Effector memory CD8-positive, alpha-beta T cell (primary cell): ENCODE measurements around the gene ZBTB7B.

Experiments
- ATAC-seq: fragments of 150-1000 bp; cut with Tn5 transposase; replicated peaks from 2 replicates; pipeline ENCODE4 v1.10.0; 2021; ENCODE audit warnings: mild to moderate bottlenecking, moderate library complexity
- DNase-seq, 3 experiments: peaks; one replicate each; pipeline ENCODE4 v3.0.0; 2021
- H3K27ac Mint-ChIP-seq, 2 donors: one replicate each; pipeline ENCODE4 v1.8.0; 2022; ENCODE audit warnings: mild to moderate bottlenecking in 2 of 2, mixed read lengths in 2 of 2, moderate library complexity in 2 of 2
- H3K27me3 Mint-ChIP-seq, 2 donors: one replicate each; pipeline ENCODE4 v1.8.0; 2022; ENCODE audit warnings: mixed read lengths in 2 of 2
- H3K36me3 Mint-ChIP-seq: one replicate; pipeline ENCODE4 v1.8.0; 2022; ENCODE audit warnings: mild to moderate bottlenecking, moderate library complexity, mixed read lengths; ENCODE audit not compliant: insufficient read depth
- H3K4me1 Mint-ChIP-seq, 2 donors: one replicate each; pipeline ENCODE4 v1.8.0; 2022; ENCODE audit warnings: low read depth in 2 of 2, mixed read lengths in 2 of 2
- H3K4me3 Mint-ChIP-seq, 2 donors: one replicate each; pipeline ENCODE4 v1.8.0; 2022; ENCODE audit warnings: mild to moderate bottlenecking in 2 of 2, mixed read lengths in 2 of 2, moderate library complexity in 2 of 2
- H3K9me3 Mint-ChIP-seq, 2 donors: one replicate each; pipeline ENCODE4 v1.8.0; 2022; ENCODE audit warnings: mixed read lengths in 2 of 2

The ZBTB7B gene

GRCh38 chr1:155029513-155030242 is 27.1 kb downstream of the ZBTB7B start:
- H3K4me3 Mint-ChIP-seq, result no peak overlapping the region
- DNase-seq (no peak), ATAC-seq (no peak)
- H3K27ac Mint-ChIP-seq, result no peak overlapping the region
- no peaks in the 10 kb centered on the region for H3K4me1 Mint-ChIP-seq
- peaks cover 6 to 11% of the 10 kb centered on the region in 2 donors for H3K27me3 Mint-ChIP-seq
- peaks cover 3% of the 10 kb centered on the region for H3K36me3 Mint-ChIP-seq
- H3K9me3 Mint-ChIP-seq, result no peaks in the 10 kb centered on the region

GRCh38 chr1:155030243-155030795 is 27.7 kb downstream of the ZBTB7B start:
- no peak overlapping the region for H3K4me3 Mint-ChIP-seq
- ATAC-seq (no peak), DNase-seq (no peak)
- no peaks in the 10 kb centered on the region for H3K4me1 Mint-ChIP-seq
- H3K27me3 Mint-ChIP-seq, result peaks cover 11 to 13% of the 10 kb centered on the region in 2 donors
- H3K36me3 Mint-ChIP-seq, result peaks cover 3% of the 10 kb centered on the region
- no peak overlapping the region for H3K27ac Mint-ChIP-seq
- H3K9me3 Mint-ChIP-seq, result no peaks in the 10 kb centered on the region

GRCh38 chr1:155030899-155031298 is 28.3 kb downstream of the ZBTB7B start:
- H3K9me3 Mint-ChIP-seq, result no peaks in the 10 kb centered on the region
- H3K4me1 Mint-ChIP-seq, result no peaks in the 10 kb centered on the region
- DNase-seq, result no peak
- H3K4me3 Mint-ChIP-seq, result no peak overlapping the region
- peaks cover 11 to 14% of the 10 kb centered on the region in 2 donors for H3K27me3 Mint-ChIP-seq
- no peak for ATAC-seq
- H3K27ac Mint-ChIP-seq, result no peak overlapping the region
- H3K36me3 Mint-ChIP-seq, result peaks cover 3% of the 10 kb centered on the region

- DNase-seq (no peak), ATAC-seq (no peak)
- Mint-ChIP-seq H3K27ac (no peak overlapping the region), H3K9me3 (no peaks in the 10 kb centered on the region), H3K36me3 (peaks cover 3% of the 10 kb centered on the region), H3K4me3 (no peak overlapping the region), H3K27me3 (peaks cover 15 to 17% of the 10 kb centered on the region in 2 donors), H3K4me1 (peaks cover 0 to under 1% of the 10 kb centered on the region in 2 donors)
Observed at GRCh38 chr1:155032886-155033285, 30.3 kb downstream of the ZBTB7B start.

GRCh38 chr1:155033524-155033923 is 30.9 kb downstream of the ZBTB7B start, which contains the start of the genes DCST1 and DCST2:
TSS of gene DCST1 (plus strand) at chr1:155033824. CDS start at chr1:155034037, 213 bp downstream.
TSS of gene DCST2 (minus strand) at chr1:155033781. CDS start at chr1:155033701, 80 bp downstream.
- Mint-ChIP-seq H3K4me1 (peaks cover 0 to 3% of the 10 kb centered on the region in 2 donors), H3K27ac (no peak within 1 kb of the TSS), H3K27me3 (peaks cover 22 to 23% of the 10 kb centered on the region in 2 donors), H3K4me3 (no peak within 1 kb of the TSS), H3K36me3 (peaks cover 3% of the 10 kb centered on the region), H3K9me3 (no peaks in the 10 kb centered on the region)
- DNase-seq (no peak), ATAC-seq (no peak)

GRCh38 chr1:155034318-155035208 is 32.0 kb downstream of the ZBTB7B start:
- peaks cover 28 to 32% of the 10 kb centered on the region in 2 donors for H3K27me3 Mint-ChIP-seq
- peaks cover 0 to 3% of the 10 kb centered on the region in 2 donors for H3K4me1 Mint-ChIP-seq
- ATAC-seq (no peak), DNase-seq (no peak)
- H3K4me3 Mint-ChIP-seq, result no peak overlapping the region
- H3K36me3 Mint-ChIP-seq, result peaks cover 3% of the 10 kb centered on the region
- no peak overlapping the region for H3K27ac Mint-ChIP-seq
- no peaks in the 10 kb centered on the region for H3K9me3 Mint-ChIP-seq

- H3K27me3 Mint-ChIP-seq, result peaks cover 32 to 33% of the 10 kb centered on the region in 2 donors
- H3K9me3 Mint-ChIP-seq, result no peaks in the 10 kb centered on the region
- no peak for ATAC-seq
- no peak for DNase-seq
- H3K27ac Mint-ChIP-seq, result no peak overlapping the region
- no peak overlapping the region for H3K4me3 Mint-ChIP-seq
- H3K36me3 Mint-ChIP-seq, result peaks cover 9% of the 10 kb centered on the region
- H3K4me1 Mint-ChIP-seq, result peaks cover 0 to 3% of the 10 kb centered on the region in 2 donors
Observed at GRCh38 chr1:155035936-155036335, 33.3 kb downstream of the ZBTB7B start.

GRCh38 chr1:155037043-155037442 is 34.4 kb downstream of the ZBTB7B start:
- peaks cover 9% of the 10 kb centered on the region for H3K36me3 Mint-ChIP-seq
- DNase-seq (no peak), ATAC-seq (no peak)
- peaks cover 0 to 3% of the 10 kb centered on the region in 2 donors for H3K4me1 Mint-ChIP-seq
- H3K27me3 Mint-ChIP-seq, result peaks cover 33 to 34% of the 10 kb centered on the region in 2 donors
- no peak overlapping the region for H3K4me3 Mint-ChIP-seq
- no peaks in the 10 kb centered on the region for H3K9me3 Mint-ChIP-seq
- no peak overlapping the region for H3K27ac Mint-ChIP-seq

- ATAC-seq (no peak), DNase-seq (no peak)
- Mint-ChIP-seq H3K27ac (no peak overlapping the region), H3K4me3 (no peak overlapping the region), H3K9me3 (no peaks in the 10 kb centered on the region), H3K27me3 (peaks cover 33 to 39% of the 10 kb centered on the region in 2 donors), H3K4me1 (peaks cover 0 to 3% of the 10 kb centered on the region in 2 donors), H3K36me3 (peaks cover 9% of the 10 kb centered on the region)
Observed at GRCh38 chr1:155037851-155038441, 35.3 kb downstream of the ZBTB7B start.

GRCh38 chr1:155038602-155039307 is 36.2 kb downstream of the ZBTB7B start:
- H3K9me3 Mint-ChIP-seq, result no peaks in the 10 kb centered on the region
- no peak for DNase-seq
- ATAC-seq, result no peak
- peaks cover 9% of the 10 kb centered on the region for H3K36me3 Mint-ChIP-seq
- H3K27me3 Mint-ChIP-seq, result peaks cover 32 to 39% of the 10 kb centered on the region in 2 donors
- H3K4me1 Mint-ChIP-seq, result peaks cover 0 to 3% of the 10 kb centered on the region in 2 donors
- H3K4me3 Mint-ChIP-seq, result no peak overlapping the region
- no peak overlapping the region for H3K27ac Mint-ChIP-seq

- no peak for DNase-seq
- no peak overlapping the region for H3K27ac Mint-ChIP-seq
- peaks cover 6% of the 10 kb centered on the region for H3K36me3 Mint-ChIP-seq
- peaks cover 26 to 39% of the 10 kb centered on the region in 2 donors for H3K27me3 Mint-ChIP-seq
- no peak for ATAC-seq
- no peaks in the 10 kb centered on the region for H3K9me3 Mint-ChIP-seq
- H3K4me3 Mint-ChIP-seq, result no peak overlapping the region
- H3K4me1 Mint-ChIP-seq, result peaks cover 0 to 3% of the 10 kb centered on the region in 2 donors
Observed at GRCh38 chr1:155039308-155039669, 36.7 kb downstream of the ZBTB7B start.

GRCh38 chr1:155040358-155041093 is 37.9 kb downstream of the ZBTB7B start:
- Mint-ChIP-seq H3K27ac (no peak overlapping the region), H3K27me3 (peaks cover 23 to 31% of the 10 kb centered on the region in 2 donors), H3K36me3 (peaks cover 6% of the 10 kb centered on the region), H3K4me3 (no peak overlapping the region), H3K9me3 (no peaks in the 10 kb centered on the region), H3K4me1 (peaks cover 5% of the 10 kb centered on the region in 2 donors)
- ATAC-seq, result no peak
- no peak for DNase-seq
